MG63 (cell line): Measurements from ENCODE around the gene PTPRM. TPM values are rescaled to one million over a fixed set of nuclear protein-coding genes. Genes with fewer than 3 reads are reported as not detected.
"Not testable (repeated sequence)": the region's sequence is repeated elsewhere in the genome, so short reads cannot be mapped to it uniquely, and the experiment has no call there.

Experiments
- DNase-seq: peaks from one replicate; pipeline ENCODE4 v3.0.0-alpha.2; 2020
- H3K27me3 ChIP-seq: fragments of 250-450 bp; sonication (Bioruptor Pico); 2 replicates; pipeline ENCODE4 v1.5.1; 2020; ENCODE audit warnings: mild to moderate bottlenecking, moderate library complexity
- H3K36me3 ChIP-seq: fragments of 250-450 bp; sonication (Bioruptor Pico); 2 replicates; pipeline ENCODE4 v1.5.1; 2020; ENCODE audit warnings: mild to moderate bottlenecking, moderate library complexity
- H3K4me3 ChIP-seq: fragments of 250-450 bp; sonication (Bioruptor Pico); 2 replicates; pipeline ENCODE4 v1.5.1; 2020; ENCODE audit warnings: mild to moderate bottlenecking, moderate library complexity
- H3K9me3 ChIP-seq: fragments of 250-450 bp; sonication (Bioruptor Pico); 2 replicates; pipeline ENCODE4 v1.5.1; 2020; ENCODE audit warnings: mild to moderate bottlenecking, moderate library complexity
- total RNA-seq: library from RNA; depleted of rRNA; stranded (reverse); fragments of >200 nt; shearing (Covaris generic); gene quantifications from 2 replicates; pipeline ENCODE4 v1.2.3, GENCODE V29; 2014; ENCODE audit warnings: low replicate concordance

Gene PTPRM
- total RNA-seq, 1 experiment from 2014 or later, result 13.2 TPM

DNA sequence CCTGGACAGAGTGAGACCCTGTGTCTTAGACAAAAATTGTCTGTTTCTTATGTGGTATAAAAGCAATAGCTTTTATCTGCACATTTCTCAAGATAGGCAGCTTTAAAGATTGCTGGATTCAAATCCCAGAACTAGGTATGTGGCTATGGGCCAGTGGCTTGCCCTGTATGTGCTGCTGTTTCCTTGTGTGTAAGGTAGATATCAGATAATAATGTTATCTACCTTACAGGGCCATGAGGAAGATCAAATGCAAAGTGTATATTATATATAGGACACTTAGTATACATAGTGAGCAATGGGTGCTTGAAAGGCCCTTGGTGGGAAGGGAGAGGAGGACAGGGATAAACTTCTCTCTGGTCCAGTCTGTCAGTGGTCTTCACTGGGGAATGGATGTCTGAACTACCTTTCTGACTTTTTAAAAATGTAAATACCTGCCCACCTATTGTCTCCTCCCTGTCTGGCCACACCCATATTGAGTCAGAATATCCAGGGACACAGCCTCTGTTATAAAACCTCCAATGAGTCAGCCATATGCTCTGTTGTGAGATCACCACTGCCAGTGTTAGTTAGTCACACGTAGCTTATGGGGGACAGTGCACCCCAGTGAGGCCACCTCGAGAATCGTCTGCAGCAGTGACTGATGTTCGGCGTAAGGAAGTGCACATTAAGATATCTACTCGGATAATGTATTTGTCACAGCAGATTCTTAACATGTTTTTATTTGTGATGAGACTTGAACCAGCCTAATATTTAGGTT is 383.4 kb downstream of the PTPRM start:
- Histone ChIP-seq H3K4me3 (no peak overlapping the region), H3K36me3 (no peaks in the 10 kb centered on the region)

DNA sequence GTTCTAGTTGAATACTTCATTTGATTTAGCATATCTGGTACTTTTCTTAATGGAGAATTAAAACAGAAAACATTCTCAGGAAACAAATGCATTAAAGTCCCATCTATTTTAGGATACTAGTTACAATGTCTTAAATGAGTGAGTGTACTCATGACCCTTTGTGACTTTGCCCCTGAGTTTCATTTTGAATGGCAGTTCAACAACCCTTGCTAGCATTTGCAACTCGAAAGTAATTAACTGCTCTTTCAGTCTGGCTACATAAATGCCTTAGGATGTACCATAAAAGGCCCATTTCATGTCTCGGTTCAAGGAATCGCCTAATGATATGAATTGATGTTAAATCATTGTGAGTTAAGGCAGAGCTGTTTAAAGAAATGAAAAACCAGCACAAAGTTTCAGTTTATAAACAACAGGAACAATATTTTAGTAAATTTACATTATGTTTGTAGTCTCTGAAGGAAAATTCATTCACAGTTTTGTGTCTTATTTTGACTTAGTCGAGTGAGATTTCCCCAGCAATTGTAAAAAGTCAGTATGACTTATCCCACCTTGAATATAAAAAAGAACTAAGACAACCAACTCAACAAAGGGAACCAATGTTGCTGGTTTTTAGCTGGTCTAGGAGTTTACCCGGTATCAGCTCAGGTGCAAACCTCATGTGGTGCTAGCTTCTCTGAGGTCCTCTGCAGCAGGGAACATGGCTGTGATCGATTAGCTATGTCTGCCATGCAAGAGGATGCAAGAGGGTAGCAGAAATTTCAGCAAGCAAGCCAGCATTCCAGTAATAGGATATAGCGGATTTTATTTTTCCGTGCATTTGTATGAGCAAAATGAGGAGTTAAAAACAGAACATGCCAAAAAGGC is 386.2 kb downstream of the PTPRM start:
- Histone ChIP-seq H3K4me3 (no peak overlapping the region), H3K9me3 (no peaks in the 10 kb centered on the region), H3K27me3 (no peaks in the 10 kb centered on the region), H3K36me3 (no peaks in the 10 kb centered on the region)
- no peak for DNase-seq

More for the DNA sequence above, 383.4 kb downstream of the PTPRM start:
- Histone ChIP-seq H3K27me3 (no peaks in the 10 kb centered on the region), H3K9me3 (no peaks in the 10 kb centered on the region)
- DNase-seq, result peak; percentile 28

DNA sequence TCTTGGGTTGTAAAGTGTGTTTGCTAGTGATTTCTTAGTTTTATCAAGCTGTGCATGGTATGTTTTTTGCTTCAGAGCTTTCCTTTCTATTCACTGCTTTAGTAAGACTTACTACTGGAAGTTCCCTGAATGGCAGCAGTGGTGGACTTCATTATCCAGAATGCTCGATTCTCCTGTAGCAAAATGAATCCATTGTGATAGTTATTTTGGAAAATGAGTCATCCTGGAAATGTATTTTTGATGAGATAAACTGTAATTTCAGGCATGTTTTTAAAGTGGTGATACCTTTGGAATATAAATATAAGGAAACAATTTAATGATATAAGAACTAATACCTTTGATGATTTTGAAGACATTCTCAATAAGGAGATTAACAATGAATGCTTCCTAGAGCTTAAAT is 387.1 kb downstream of the PTPRM start:
- Histone ChIP-seq H3K9me3 (no peaks in the 10 kb centered on the region), H3K4me3 (no peak overlapping the region), H3K36me3 (no peaks in the 10 kb centered on the region), H3K27me3 (no peaks in the 10 kb centered on the region)
- DNase-seq, result no peak

DNA sequence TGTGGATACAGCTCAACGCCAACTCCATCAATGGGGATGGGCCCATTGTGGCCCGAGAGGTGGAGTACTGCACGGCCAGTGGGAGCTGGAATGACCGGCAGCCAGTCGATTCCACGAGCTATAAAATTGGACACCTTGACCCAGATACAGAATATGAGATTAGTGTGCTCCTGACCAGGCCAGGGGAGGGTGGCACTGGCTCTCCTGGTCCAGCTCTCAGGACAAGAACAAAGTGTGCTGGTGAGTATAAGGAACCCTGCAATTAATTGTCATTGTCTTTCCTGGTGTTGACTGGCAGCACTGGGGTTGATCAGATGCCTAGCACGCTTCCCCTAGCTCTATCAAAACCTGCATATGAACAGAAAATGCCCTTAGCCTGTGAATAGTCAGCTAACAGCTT is 388.1 kb downstream of the PTPRM start:
- Histone ChIP-seq H3K4me3 (no peak overlapping the region), H3K27me3 (no peaks in the 10 kb centered on the region), H3K9me3 (no peaks in the 10 kb centered on the region), H3K36me3 (no peaks in the 10 kb centered on the region)
- DNase-seq, result no peak

DNA sequence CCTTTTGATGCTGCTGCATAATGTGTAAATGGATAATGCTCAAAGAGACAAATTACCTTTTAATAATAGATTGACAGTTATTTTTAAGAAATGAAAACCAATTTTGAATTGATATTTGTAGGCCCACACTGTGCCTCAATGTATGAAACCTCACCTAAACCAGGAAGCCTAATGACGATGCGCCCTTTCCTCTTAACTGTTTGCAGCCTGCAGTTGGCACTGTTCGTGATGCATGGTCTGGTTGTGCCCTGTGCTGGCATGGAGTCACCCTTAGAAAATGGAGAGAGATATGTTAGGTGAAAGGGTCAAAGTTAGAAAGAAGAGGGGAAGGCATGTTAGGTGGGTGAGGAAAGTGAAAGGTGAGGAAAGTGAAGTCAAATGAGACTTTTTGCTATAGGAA is 390.2 kb downstream of the PTPRM start:
- Histone ChIP-seq H3K4me3 (no peak overlapping the region), H3K27me3 (no peaks in the 10 kb centered on the region), H3K9me3 (no peaks in the 10 kb centered on the region), H3K36me3 (no peaks in the 10 kb centered on the region)
- no peak for DNase-seq

DNA sequence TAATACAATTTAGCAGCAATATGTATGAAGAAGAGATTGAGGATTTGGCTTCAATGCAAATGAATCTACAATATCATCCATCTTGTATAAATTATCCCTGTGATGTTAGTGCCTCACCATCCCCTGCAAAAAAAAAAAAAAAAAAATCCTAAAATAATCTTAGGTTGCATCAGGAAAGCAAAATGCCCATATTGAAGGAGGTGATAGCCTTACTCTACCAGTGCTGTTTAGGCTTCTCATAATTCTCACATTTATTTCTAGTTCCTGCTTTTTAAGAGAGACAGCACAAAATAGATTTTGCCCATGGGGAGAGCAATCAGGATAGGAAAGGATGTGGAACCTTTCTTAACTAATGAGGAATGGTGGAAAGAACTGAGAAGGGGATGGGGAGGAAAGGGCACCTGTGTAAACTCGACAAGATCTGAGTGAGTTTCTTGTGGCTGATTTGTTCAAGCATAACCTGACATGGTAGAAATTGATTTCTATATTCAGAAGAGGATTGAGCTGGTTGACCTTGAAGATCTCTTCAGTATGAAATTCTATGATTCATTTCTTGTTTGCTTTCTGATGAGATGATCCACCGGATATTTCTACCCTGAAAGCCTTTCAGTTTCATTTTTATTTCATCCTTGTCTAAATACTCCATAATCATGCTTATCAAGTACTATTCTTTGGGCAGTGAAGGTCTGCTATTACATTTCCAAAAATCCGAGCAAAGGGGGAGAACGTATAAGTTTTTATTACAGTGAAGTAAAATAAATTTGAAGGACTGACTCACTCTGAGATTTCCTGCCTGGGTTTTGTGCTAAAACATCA is 391.2 kb downstream of the PTPRM start:
- H3K4me3 ChIP-seq, result peak overlapping the region; percentile 35
- no peaks in the 10 kb centered on the region for H3K27me3 ChIP-seq
- H3K9me3 ChIP-seq, result no peaks in the 10 kb centered on the region
- no peaks in the 10 kb centered on the region for H3K36me3 ChIP-seq
- no peak for DNase-seq

DNA sequence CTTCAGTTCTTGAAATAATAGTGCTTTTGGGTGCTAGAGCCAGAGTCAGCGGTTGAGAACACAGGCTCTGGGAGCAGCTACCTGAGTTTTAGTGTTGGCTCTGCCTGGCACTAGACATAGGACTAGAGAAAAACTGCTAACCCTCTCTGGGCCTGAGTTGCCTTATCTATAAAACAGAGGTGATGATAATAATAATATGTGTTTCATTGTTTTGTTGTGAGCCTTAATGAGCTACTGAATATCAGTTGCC is 391.7 kb downstream of the PTPRM start:
- H3K36me3 ChIP-seq, result no peaks in the 10 kb centered on the region
- no peaks in the 10 kb centered on the region for H3K9me3 ChIP-seq
- peak overlapping the region; percentile 35 for H3K4me3 ChIP-seq
- no peaks in the 10 kb centered on the region for H3K27me3 ChIP-seq
- DNase-seq, result no peak

DNA sequence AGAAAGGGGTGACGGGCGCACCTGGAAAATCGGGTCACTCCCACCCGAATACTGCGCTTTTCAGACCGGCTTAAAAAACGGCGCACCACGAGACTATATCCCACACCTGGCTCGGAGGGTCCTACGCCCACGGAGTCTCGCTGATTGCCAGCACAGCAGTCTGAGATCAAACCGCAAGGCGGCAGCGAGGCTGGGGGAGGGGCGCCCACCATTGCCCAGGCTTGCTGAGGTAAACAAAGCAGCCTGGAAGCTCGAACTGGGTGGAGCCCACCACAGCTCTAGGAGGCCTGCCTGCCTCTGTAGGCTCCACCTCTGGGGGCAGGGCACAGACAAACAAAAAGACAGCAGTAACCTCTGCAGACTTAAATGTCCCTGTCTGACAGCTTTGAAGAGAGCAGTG is 399.6 kb downstream of the PTPRM start:
- DNase-seq, H3K4me3 ChIP-seq, H3K9me3 ChIP-seq, H3K27me3 ChIP-seq, H3K36me3 ChIP-seq: not testable (repeated sequence)

DNA sequence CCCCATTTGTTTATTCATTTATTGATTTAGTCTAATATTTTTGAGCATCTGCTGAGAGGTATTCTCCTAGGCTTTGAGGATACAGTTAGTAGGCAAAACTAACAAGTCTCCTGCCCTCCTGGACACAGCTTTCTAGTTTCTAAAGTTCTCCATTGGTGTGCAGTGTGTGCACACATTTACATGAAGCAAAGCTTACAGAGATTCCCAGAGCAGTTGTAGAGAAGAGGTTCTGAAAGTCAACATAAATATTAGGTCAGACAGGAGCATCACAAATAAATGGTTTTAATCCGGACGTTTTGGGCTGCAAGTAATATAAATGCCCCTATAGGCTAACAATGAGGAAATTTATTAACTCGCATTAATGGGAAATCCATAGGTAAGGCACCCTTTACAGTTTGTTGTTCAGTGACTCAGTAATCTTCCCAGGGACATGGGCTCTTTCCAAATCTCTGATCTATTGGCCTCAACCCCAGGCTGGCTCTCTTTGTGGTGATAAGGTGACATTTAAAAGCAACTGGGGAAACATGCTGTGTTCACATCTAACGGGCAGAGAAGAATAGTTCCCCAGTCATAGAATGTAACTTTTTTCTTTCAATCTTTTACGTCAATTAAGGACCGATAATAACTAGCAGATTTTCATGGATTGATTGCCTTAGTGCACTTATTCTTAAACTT is 407.2 kb downstream of the PTPRM start:
- Histone ChIP-seq H3K9me3 (no peaks in the 10 kb centered on the region), H3K27me3 (no peaks in the 10 kb centered on the region), H3K36me3 (no peaks in the 10 kb centered on the region), H3K4me3 (no peak overlapping the region)
- DNase-seq, result no peak

DNA sequence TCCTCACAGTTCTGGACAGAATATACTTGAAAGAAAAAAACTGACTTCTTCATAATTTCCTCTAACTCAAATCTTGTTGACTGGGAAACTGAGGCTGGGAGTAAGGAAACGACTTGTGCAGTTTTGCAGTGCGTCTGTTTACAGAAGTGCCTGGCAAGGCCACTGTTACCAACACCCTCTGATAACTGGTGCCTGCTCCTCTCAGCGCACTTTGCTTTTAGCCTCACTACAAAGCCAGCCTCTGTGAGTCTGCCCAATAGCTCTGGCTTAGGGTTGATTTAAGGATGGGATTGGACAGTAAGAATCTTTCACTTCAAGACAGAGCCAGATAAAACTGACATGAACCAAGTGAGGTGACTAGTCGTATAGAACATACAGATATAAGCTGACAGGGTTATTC is 410.8 kb downstream of the PTPRM start:
- H3K4me3 ChIP-seq, result no peak overlapping the region
- no peaks in the 10 kb centered on the region for H3K36me3 ChIP-seq
- DNase-seq, result no peak
- no peaks in the 10 kb centered on the region for H3K27me3 ChIP-seq
- H3K9me3 ChIP-seq, result no peaks in the 10 kb centered on the region

DNA sequence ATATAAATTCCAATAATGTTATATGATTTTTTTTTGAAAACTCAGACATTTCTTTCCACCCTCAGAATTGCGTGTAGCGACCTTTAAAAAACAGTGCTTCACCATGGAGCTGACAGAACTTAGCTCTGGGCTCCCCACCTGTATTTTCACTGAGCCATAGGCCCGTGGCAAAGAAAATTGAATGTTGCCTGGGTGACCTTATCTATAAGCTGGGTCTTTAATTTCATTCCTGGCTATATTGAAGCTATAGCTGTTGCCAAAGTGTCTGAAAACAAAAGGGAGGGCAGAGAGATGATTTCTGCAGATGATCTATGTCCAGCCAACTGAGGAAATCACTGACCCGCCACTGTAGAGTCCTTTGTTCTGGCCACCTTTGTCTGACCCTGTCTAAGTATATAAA is 411.7 kb downstream of the PTPRM start:
- no peaks in the 10 kb centered on the region for H3K9me3 ChIP-seq
- H3K36me3 ChIP-seq, result no peaks in the 10 kb centered on the region
- no peak overlapping the region for H3K4me3 ChIP-seq
- H3K27me3 ChIP-seq, result no peaks in the 10 kb centered on the region
- DNase-seq, result no peak

DNA sequence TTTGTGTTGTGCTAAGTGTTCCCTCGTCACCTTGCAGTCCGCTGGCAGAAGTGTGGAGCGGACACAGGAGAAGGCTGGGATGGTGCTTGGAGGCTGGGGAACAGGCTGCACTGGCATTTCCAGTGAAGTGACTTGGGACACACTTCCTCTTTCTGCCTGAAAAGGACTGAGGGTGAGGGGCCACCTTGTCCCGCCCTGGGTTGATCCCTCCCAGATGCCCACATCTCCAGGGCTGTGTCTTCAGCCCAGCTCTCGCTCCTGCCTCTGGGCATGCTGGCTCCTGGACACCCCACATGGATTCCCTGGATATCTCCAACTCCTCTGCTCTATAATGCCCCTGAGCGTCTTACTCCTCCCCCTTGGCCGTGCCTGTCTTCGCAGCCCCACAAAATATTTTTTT is 412.6 kb downstream of the PTPRM start:
- H3K27me3 ChIP-seq, result no peaks in the 10 kb centered on the region
- H3K36me3 ChIP-seq, result no peaks in the 10 kb centered on the region

DNA sequence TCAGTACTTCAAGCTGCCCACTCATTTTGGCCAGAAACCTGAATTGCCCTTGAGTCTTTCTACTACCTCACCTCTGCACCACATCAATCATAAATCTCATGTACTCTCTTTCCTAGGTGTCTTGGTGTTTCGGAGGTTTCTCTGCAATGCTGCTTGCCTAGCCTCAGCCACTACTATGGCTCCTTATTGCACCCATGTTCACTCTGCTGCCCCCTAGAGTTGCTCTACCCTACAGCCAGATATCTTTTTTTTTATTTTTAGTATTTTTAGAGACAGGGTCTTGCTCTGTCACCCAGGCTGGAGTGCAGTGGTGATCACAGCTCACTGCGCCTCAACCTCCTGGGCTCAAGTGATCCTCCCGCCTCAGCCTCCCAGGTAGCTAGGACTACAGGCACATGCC is 413.0 kb downstream of the PTPRM start:
- H3K36me3 ChIP-seq, result no peaks in the 10 kb centered on the region

More for the DNA sequence above, 412.6 kb downstream of the PTPRM start:
- H3K4me3 ChIP-seq, result no peak overlapping the region
- no peak for DNase-seq
- H3K9me3 ChIP-seq, result no peaks in the 10 kb centered on the region

DNA sequence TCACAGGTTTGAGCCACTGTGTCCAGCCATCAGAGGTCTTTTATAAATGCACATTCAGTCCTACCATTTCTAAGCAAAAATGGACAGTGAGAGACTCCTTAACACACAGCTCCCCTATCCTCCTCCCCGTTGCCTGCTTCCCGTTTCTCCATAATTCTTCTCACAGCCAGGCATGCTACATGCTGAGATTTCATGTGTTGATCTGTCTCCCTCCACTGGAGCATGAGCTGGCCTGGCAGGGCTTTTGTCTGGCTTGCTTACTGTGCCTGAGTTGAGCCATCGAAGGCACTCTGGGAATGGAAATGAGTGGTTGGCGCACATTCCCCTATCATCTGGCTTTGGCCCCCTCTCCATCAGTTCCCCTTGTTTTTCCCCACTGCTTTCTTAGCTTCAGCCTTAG is 413.5 kb downstream of the PTPRM start:
- DNase-seq, result peak; percentile 7
- H3K27me3 ChIP-seq, result no peaks in the 10 kb centered on the region
- H3K4me3 ChIP-seq, result no peak overlapping the region
- H3K36me3 ChIP-seq, result no peaks in the 10 kb centered on the region
- no peaks in the 10 kb centered on the region for H3K9me3 ChIP-seq

More for the DNA sequence above, 413.0 kb downstream of the PTPRM start:
- Histone ChIP-seq H3K27me3 (no peaks in the 10 kb centered on the region), H3K4me3 (no peak overlapping the region), H3K9me3 (no peaks in the 10 kb centered on the region)
- DNase-seq, result no peak

DNA sequence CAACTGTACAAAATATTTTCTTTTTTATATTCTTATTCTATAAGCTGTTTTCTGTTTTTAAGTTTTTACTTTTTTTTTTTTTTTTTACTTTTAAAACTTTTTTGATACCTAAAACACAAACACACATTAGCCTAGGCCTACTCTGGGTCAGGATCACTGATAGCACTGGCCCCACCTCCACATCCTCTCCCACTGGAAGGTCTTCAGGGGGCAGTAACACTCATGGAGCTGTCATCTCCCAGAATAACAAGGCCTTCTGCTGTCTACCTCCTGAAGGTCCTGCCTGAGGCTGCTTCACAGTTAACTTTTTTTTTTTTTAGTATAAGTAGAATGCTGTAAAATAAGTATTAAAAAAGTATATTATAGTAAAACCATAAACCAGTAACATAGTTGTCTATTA is 415.1 kb downstream of the PTPRM start:
- H3K9me3 ChIP-seq, result no peaks in the 10 kb centered on the region
- no peaks in the 10 kb centered on the region for H3K27me3 ChIP-seq
- no peak overlapping the region for H3K4me3 ChIP-seq
- DNase-seq, result no peak
- no peaks in the 10 kb centered on the region for H3K36me3 ChIP-seq

DNA sequence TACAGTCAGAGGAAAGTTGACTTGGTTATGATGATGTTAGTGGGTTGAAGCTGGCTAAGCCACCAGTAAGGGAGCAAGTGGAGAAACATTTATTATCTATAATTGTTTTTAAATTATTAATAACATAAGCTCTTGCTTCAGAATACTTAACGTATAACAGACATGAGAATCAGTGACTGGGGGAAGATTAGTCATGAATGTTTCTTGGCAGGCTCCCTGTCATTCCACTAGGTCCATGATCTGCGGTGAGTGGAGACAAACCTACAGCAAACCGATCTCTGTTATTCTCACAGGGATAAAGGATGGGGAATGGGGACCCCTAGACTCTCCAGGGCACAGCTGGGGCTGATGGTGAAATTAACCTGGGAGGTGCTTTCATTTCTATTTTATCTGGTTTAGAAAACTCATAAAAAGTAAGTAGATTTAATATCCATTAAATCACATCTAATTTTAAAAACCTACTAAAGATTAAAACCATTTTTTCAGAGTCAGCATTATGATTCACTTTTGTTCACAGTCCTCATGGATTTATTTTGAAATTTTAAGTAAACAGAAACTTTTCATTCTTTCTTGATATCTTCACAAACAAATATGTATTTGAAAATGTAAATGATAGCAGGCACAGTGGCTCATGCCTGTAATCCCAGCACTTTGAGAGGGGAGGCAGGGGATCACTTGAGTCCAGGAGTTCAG is 420.3 kb downstream of the PTPRM start:
- Histone ChIP-seq H3K27me3 (no peaks in the 10 kb centered on the region), H3K9me3 (no peaks in the 10 kb centered on the region), H3K36me3 (no peaks in the 10 kb centered on the region), H3K4me3 (no peak overlapping the region)
- DNase-seq, result peak; percentile 46
